GM13977 (cell line): Measurements from ENCODE around the gene DGKE.

Experiments
- DNase-seq: peaks from one replicate; pipeline ENCODE4 v3.0.0; 2012; ENCODE audit warnings: low spot score
- CTCF ChIP-seq: IDR thresholded peaks from 2 replicates; pipeline ENCODE4 v1.5.1; 2012; ENCODE audit warnings: mild to moderate bottlenecking, control low read depth; ENCODE audit not compliant: insufficient read depth; ENCODE audit errors: extremely low read depth, missing control alignments
- in situ Hi-C: fragments of 300-500 bp; cut with MboI; formaldehyde crosslinking; loops from one replicate; pipeline ENCODE4 v1.12.0; 2022; ENCODE audit warnings: low sequenced_read_pairs, low pct_unique_long_range_greater_than_20kb, mixed read lengths, inconsistent platforms; ENCODE audit not compliant: unreplicated experiment

The DGKE gene

GRCh38 chr17:56851008-56851407 is 17.1 kb downstream of the DGKE start:
- no peak for DNase-seq
- TF ChIP-seq CTCF: no peak
- in situ Hi-C loops: no loop called here

- no peak for DNase-seq
- in situ Hi-C loops: no loop called here
- TF ChIP-seq CTCF: no peak
Measured at GRCh38 chr17:56861899-56862298, 27.9 kb downstream of the DGKE start.

GRCh38 chr17:56863974-56864373 is 30.0 kb downstream of the DGKE start:
- no peak for TF ChIP-seq CTCF
- in situ Hi-C loops: no loop called here
- no peak for DNase-seq

GRCh38 chr17:56866076-56866475 is 32.1 kb downstream of the DGKE start:
- no peak for TF ChIP-seq CTCF
- DNase-seq: no peak
- in situ Hi-C loops: no loop called here

- no peak for DNase-seq
- in situ Hi-C loops: no loop called here
- TF ChIP-seq CTCF: peak; percentile 30
Measured at GRCh38 chr17:56866496-56866895, 32.5 kb downstream of the DGKE start.

- TF ChIP-seq CTCF: no peak
- in situ Hi-C loops: no loop called here
- no peak for DNase-seq
Measured at GRCh38 chr17:56867948-56868376, 34.0 kb downstream of the DGKE start.

- in situ Hi-C loops: no loop called here
- no peak for TF ChIP-seq CTCF
- DNase-seq: no peak
Measured at GRCh38 chr17:56868716-56869115, 34.8 kb downstream of the DGKE start.
